CD4-positive, alpha-beta T cell treated with Interleukin-21 for 1 hour (primary cell): ENCODE measurements around the gene FOXE3.

ENCODE experiments used
- DNase-seq: peaks from one replicate; pipeline ENCODE4 v3.0.0-alpha.2; 2020

The FOXE3 gene

GRCh38 chr1:47415728-47416318 is at the start of gene FOXE3:
Gene FOXE3 (plus strand): TSS chr1:47416285. CDS start chr1:47416316, 31 bp downstream.
- no peak for DNase-seq

- no peak for DNase-seq
Measured at GRCh38 chr1:47367651-47368050, 48.4 kb upstream of the FOXE3 start.

- DNase-seq: no peak
Measured at GRCh38 chr1:47371016-47371517, 45.0 kb upstream of the FOXE3 start.

- no peak for DNase-seq
Measured at GRCh38 chr1:47374501-47374900, 41.6 kb upstream of the FOXE3 start.

GRCh38 chr1:47378147-47378546 is 37.9 kb upstream of the FOXE3 start:
- DNase-seq: no peak

GRCh38 chr1:47380699-47381098 is 35.4 kb upstream of the FOXE3 start:
- DNase-seq: no peak

GRCh38 chr1:47382399-47382983 is 33.6 kb upstream of the FOXE3 start:
- no peak for DNase-seq

GRCh38 chr1:47384083-47384482 is 32.0 kb upstream of the FOXE3 start:
- DNase-seq: no peak

- DNase-seq: no peak
Measured at GRCh38 chr1:47385020-47385419, 31.1 kb upstream of the FOXE3 start.

GRCh38 chr1:47386268-47386667 is 29.8 kb upstream of the FOXE3 start:
- no peak for DNase-seq

GRCh38 chr1:47388030-47388890 is 27.8 kb upstream of the FOXE3 start:
- DNase-seq: no peak

- DNase-seq: peak; percentile 29
Measured at GRCh38 chr1:47388891-47389238, 27.2 kb upstream of the FOXE3 start.

GRCh38 chr1:47389731-47390130 is 26.4 kb upstream of the FOXE3 start:
- no peak for DNase-seq

GRCh38 chr1:47390843-47391242 is 25.2 kb upstream of the FOXE3 start:
- DNase-seq: no peak

- DNase-seq: no peak
Measured at GRCh38 chr1:47393141-47393540, 22.9 kb upstream of the FOXE3 start.

- DNase-seq: no peak
Measured at GRCh38 chr1:47395433-47395832, 20.7 kb upstream of the FOXE3 start.

GRCh38 chr1:47396671-47397196 is 19.4 kb upstream of the FOXE3 start:
- DNase-seq: no peak

- no peak for DNase-seq
Measured at GRCh38 chr1:47399138-47399845, 16.8 kb upstream of the FOXE3 start.

GRCh38 chr1:47399846-47400155 is 16.3 kb upstream of the FOXE3 start:
- DNase-seq: no peak

- DNase-seq: no peak
Measured at GRCh38 chr1:47401761-47402160, 14.3 kb upstream of the FOXE3 start.

- no peak for DNase-seq
Measured at GRCh38 chr1:47402591-47402990, 13.5 kb upstream of the FOXE3 start.

- DNase-seq: no peak
Measured at GRCh38 chr1:47403321-47403910, 12.7 kb upstream of the FOXE3 start.

- no peak for DNase-seq
Measured at GRCh38 chr1:47405697-47406096, 10.4 kb upstream of the FOXE3 start.
